Measurements from ENCODE around the gene GRID1. TPM values are rescaled to one million over a fixed set of nuclear protein-coding genes. Genes with fewer than 3 reads are reported as not detected.

The GRID1 gene
- total RNA-seq, 1 donor from 2014 or later = 0.22 TPM

DNA sequence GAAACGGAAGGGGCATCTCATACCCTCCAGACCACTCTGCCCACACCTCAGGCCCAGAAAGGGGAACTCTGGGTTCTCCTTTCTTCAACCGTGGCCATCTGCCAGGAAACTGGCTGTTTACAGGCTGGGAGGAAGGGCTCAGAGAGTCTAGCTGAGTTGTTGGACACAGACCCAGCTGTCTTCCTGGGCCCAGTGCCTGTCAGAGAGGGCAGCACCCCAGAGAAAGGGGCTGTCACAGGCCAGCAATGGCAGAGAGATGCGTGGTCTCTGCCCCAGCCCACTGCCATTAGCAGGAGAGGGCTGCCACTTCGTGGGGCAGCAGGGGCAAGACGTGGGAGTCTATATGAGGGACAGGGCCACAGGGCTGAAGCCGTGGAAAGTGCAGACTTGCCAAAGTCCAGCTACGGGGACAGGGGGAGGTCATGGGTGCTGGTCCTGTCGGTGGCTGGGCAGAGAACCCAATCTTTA lies 11.0 kb downstream of the GRID1 start:
- Mint-ChIP-seq H3K9me3 (ENCODE audit: low read depth) (no peaks in the 10 kb centered on the region), H3K4me1 (ENCODE audit: low read depth) (no peaks in the 10 kb centered on the region), H3K27me3 (peaks cover 59% of the 10 kb centered on the region), H3K4me3 (ENCODE audit: low read depth) (no peak overlapping the region), H3K36me3 (ENCODE audit: insufficient read depth) (no peaks in the 10 kb centered on the region), H3K27ac (no peak overlapping the region)
- DNase-seq (ENCODE audit: low spot score, unreplicated experiment) = no peak
- TF ChIP-seq, protein P1, sequence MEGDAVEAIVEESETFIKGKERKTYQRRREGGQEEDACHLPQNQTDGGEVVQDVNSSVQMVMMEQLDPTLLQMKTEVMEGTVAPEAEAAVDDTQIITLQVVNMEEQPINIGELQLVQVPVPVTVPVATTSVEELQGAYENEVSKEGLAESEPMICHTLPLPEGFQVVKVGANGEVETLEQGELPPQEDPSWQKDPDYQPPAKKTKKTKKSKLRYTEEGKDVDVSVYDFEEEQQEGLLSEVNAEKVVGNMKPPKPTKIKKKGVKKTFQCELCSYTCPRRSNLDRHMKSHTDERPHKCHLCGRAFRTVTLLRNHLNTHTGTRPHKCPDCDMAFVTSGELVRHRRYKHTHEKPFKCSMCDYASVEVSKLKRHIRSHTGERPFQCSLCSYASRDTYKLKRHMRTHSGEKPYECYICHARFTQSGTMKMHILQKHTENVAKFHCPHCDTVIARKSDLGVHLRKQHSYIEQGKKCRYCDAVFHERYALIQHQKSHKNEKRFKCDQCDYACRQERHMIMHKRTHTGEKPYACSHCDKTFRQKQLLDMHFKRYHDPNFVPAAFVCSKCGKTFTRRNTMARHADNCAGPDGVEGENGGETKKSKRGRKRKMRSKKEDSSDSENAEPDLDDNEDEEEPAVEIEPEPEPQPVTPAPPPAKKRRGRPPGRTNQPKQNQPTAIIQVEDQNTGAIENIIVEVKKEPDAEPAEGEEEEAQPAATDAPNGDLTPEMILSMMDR (IDR thresholded peaks at IDR 0.05; ENCODE audit: unreplicated experiment) = no peak

DNA sequence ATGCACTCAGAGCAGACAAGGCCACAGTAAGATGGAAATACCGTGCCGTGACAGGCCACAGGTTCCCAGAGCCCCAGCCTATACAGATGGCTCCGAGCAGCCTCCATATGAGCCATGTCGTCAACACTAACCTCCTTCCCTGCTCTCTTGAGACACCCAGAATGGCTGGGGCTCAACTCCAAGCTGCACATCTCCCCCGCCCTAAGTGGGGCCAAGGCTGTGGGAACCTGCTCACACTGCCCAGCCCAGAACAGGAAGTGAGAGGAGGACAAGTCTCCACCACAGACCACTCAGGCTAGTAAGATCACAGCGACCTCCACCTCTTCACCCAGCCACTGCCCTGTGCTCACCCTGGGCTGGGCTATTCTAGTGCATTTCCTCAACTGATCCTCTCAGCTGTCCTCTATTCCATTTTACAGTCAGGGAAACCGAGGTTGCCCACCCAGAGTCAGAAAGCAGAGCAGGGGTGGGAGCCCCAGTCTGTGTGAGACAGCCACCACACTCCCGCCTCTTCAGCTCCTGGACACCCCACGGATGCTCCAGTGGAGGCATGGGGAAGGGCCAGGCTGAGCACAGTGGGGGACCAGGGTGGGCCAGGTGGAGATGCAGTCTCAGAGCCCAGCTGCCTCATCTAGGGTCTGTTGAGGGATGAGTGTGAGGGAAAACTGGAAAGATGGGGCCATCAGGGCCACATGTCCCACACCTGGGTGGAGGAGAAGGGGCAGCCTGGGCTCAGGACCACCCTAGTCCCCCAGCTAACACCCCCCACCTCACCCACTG lies 11.6 kb downstream of the GRID1 start:
- Mint-ChIP-seq H3K27ac (no peak overlapping the region), H3K9me3 (ENCODE audit: low read depth) (no peaks in the 10 kb centered on the region), H3K4me3 (ENCODE audit: low read depth) (no peak overlapping the region), H3K27me3 (peaks cover 58% of the 10 kb centered on the region), H3K36me3 (ENCODE audit: insufficient read depth) (no peaks in the 10 kb centered on the region), H3K4me1 (ENCODE audit: low read depth) (no peaks in the 10 kb centered on the region)
- TF ChIP-seq, protein P1 (IDR thresholded peaks at IDR 0.05; ENCODE audit: unreplicated experiment) = no peak
- DNase-seq (ENCODE audit: low spot score, unreplicated experiment) = no peak

DNA sequence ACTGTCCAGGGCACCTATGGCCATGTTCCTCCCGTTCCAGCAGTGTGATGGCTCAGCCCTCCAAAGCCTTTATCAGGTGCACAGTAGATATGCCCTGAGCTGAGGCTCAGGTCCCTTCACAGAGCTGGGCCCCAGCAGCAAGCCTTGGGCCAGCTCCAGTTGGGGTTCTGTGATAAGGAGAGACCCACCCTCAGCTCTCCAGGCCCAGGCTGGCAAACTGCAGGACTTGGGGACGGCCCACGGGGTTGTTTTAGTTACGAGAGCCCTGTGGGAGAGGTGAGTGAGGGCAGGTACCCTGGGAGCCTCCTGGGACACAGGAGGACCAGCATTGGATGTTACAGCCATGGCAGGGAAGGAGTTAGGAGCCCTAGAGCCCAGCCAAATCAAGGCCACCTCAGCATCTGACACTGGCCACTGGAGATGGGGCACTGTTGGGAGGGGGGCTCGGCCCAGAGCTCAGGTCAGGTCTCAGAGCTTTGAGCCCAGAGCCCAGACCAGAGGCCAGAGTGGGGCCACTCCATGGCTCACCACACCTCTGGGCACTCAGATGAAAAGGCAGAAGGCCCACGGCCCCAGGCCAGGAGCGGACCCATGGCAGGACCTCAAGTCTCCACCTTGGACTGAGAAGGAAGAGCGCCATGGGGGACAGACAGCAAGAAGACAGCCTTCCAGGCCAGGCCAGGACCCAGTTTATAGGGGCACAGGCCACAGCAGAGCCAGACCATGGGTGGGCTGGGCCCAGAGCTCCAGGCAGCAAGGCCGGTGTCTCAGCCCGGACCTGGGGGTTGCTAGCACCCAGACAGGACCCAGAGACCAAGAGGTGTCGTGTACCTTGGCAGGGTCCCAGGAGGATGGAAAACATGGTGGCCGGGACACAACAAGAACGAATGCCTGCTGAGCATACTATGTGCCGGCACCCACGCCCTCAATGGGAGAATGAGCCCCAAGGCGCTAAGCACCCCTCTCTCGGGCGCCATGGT lies 12.8 kb downstream of the GRID1 start:
- H3K27ac Mint-ChIP-seq = no peak overlapping the region
- TF ChIP-seq, protein P1 (IDR thresholded peaks at IDR 0.05; ENCODE audit: unreplicated experiment) = no peak
- no peaks in the 10 kb centered on the region for H3K4me1 Mint-ChIP-seq (ENCODE audit: low read depth)
- peaks cover 56% of the 10 kb centered on the region for H3K27me3 Mint-ChIP-seq
- H3K9me3 Mint-ChIP-seq (ENCODE audit: low read depth) = no peaks in the 10 kb centered on the region
- H3K4me3 Mint-ChIP-seq (ENCODE audit: low read depth) = no peak overlapping the region
- no peak for DNase-seq (ENCODE audit: low spot score, unreplicated experiment)
- H3K36me3 Mint-ChIP-seq (ENCODE audit: insufficient read depth) = no peaks in the 10 kb centered on the region

GRCh38 chr10:86350897-86351296 lies 15.7 kb downstream of the GRID1 start:
- no peaks in the 10 kb centered on the region for H3K4me1 Mint-ChIP-seq (ENCODE audit: low read depth)
- H3K36me3 Mint-ChIP-seq (ENCODE audit: insufficient read depth) = no peaks in the 10 kb centered on the region
- TF ChIP-seq, protein P1 (IDR thresholded peaks at IDR 0.05; ENCODE audit: unreplicated experiment) = no peak
- no peak overlapping the region for H3K4me3 Mint-ChIP-seq (ENCODE audit: low read depth)
- DNase-seq (ENCODE audit: low spot score, unreplicated experiment) = no peak
- H3K27ac Mint-ChIP-seq = no peak overlapping the region
- peaks cover 32% of the 10 kb centered on the region for H3K27me3 Mint-ChIP-seq
- no peaks in the 10 kb centered on the region for H3K9me3 Mint-ChIP-seq (ENCODE audit: low read depth)

- no peak overlapping the region for H3K4me3 Mint-ChIP-seq (ENCODE audit: low read depth)
These were observed 16.5 kb downstream of the GRID1 start for GRCh38 chr10:86349940-86350630.

More at GRCh38 chr10:86349940-86350630, 16.5 kb downstream of the GRID1 start:
- peaks cover 24% of the 10 kb centered on the region for H3K27me3 Mint-ChIP-seq
- no peak overlapping the region for H3K27ac Mint-ChIP-seq
- H3K36me3 Mint-ChIP-seq (ENCODE audit: insufficient read depth) = no peaks in the 10 kb centered on the region
- peaks cover 2% of the 10 kb centered on the region for H3K4me1 Mint-ChIP-seq (ENCODE audit: low read depth)
- H3K9me3 Mint-ChIP-seq (ENCODE audit: low read depth) = no peaks in the 10 kb centered on the region
- TF ChIP-seq, protein P1 (IDR thresholded peaks at IDR 0.05; ENCODE audit: unreplicated experiment) = no peak
- no peak for DNase-seq (ENCODE audit: low spot score, unreplicated experiment)

Measured in progenitor cell of endocrine pancreas (in vitro differentiated cells).